ENCODE measurements around the gene RNASET2.
"Not testable (repeated sequence)": the region's sequence is repeated elsewhere in the genome, so short reads cannot be mapped to it uniquely, and the experiment has no call there.

Gene RNASET2

GRCh38 chr6:166927240-166927934 lies 29.0 kb downstream of the RNASET2 start:
- DNase-seq, result no peak

- DNase-seq, result no peak
Observed at GRCh38 chr6:166926748-166927147, 29.6 kb downstream of the RNASET2 start.

GRCh38 chr6:166925141-166925996 lies 31.0 kb downstream of the RNASET2 start:
- no peak for DNase-seq

GRCh38 chr6:166924531-166924930 lies 31.8 kb downstream of the RNASET2 start:
- DNase-seq, result no peak

- DNase-seq, result no peak
Observed at GRCh38 chr6:166922937-166923336, 33.4 kb downstream of the RNASET2 start.

DNA sequence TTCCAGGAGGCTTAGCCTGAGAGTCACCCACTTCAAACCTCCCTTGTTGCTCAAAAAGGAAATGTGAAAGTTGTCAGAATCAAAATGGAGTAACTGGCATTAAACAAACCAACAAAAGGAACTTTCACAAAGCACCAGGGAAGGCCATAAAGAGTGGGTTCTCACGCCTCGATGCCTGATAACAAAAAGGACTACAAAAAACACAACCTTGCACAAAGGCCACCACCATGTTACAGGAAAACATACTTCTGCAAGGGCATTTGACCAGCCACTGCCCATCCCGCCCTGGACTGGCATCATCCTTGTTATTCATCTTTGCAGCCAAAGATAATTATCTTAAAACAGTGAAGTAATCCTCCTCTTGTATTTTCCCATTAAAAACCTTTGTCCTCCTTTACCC lies 34.8 kb downstream of the RNASET2 start:
- DNase-seq, result no peak

GRCh38 chr6:166916824-166917223 lies 39.5 kb downstream of the RNASET2 start:
- no peak for DNase-seq

- DNase-seq, result not testable (repeated sequence)
Observed at GRCh38 chr6:166915484-166915883, 40.9 kb downstream of the RNASET2 start.

GRCh38 chr6:166914952-166915351 lies 41.4 kb downstream of the RNASET2 start:
- DNase-seq, result not testable (repeated sequence)

- no peak for DNase-seq
Observed at GRCh38 chr6:166911248-166911677, 45.1 kb downstream of the RNASET2 start.

DNA sequence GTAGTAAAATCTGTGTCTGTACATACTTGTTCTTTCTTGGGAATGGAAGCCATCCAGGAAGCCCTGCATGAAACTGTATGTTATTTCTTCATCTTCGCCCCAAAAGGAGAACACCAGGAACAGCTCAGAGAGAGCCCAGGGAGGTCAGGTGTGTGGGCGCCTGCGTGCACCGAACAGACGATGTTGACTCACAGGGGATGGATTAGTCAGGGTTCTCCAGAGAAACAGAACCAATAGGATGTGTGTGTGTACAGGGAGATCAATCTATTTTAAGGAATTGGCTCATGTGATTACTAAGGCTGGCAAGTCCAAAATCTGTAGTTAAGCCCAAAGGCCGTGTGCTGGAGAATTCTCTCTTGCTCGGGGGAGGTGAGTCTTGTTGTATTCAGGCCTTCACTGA lies 45.7 kb downstream of the RNASET2 start:
- DNase-seq, result no peak

GRCh38 chr6:166908811-166909210 lies 47.5 kb downstream of the RNASET2 start:
- no peak for DNase-seq

DNA sequence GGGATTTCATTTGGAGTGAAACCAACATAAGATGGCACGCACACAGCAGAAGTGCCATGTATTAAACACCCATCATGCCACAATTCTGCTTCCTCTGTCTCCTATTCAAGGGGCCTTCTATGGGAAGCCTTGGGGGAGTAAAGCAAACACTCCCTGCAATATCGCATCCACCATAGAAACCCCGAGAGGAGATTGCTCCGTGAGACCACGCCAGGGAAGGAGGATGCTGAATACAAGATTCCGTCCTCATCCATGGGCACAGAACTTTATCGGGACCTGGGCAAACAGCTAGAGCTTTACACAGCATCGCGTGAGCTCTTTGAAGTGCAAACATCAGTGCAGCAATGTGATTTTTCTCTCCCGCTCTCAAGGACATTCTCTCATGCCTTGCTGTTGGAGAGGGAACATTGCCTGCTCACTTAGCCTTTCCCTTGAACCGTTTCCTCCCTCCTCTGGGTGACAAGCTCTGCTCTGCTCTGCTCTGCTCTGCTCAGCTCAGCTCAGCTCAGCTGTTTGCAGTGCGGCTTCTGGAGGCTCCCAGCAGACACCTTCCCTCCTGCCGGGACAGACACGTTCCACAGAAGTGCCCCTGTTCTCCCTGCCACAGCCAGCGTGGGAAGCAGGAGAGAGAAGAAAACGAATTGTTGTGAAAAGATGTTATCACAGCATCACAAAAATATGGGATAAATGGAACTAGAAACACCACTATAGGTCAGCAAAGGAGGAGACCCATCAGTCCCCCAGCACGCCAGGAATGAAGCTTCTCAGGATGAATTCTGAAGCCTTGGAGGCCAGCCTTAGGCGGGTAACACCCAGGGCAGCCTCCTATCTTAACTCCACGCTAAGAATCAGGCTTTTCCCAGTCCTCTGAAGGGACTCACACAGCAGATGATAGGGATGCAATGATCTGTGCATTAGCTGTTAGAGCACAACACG lies 48.2 kb downstream of the RNASET2 start:
- no peak for DNase-seq

DNA sequence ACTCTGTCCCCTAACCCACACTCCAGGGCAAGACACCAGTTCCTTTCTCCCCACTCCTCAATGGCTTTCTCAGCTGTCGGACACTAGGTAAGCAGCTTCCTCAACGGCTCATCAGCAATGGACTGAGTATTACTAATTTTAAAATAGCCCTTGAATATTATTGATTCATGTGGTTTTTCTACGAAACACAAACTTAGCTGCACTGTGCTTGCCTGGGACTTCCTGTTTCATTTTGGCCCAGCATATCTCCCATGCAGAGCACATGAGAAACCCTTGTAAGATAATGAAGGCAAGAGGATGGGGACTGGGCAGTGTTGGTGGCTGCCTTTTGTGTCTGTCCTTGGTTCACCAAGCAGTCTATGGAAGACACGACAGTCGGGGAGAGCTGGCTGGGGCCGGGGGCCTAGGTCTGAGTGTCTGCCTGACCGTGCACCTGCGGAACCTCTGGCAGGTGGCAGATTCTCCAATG lies 48.9 kb downstream of the RNASET2 start:
- no peak for DNase-seq

DNA sequence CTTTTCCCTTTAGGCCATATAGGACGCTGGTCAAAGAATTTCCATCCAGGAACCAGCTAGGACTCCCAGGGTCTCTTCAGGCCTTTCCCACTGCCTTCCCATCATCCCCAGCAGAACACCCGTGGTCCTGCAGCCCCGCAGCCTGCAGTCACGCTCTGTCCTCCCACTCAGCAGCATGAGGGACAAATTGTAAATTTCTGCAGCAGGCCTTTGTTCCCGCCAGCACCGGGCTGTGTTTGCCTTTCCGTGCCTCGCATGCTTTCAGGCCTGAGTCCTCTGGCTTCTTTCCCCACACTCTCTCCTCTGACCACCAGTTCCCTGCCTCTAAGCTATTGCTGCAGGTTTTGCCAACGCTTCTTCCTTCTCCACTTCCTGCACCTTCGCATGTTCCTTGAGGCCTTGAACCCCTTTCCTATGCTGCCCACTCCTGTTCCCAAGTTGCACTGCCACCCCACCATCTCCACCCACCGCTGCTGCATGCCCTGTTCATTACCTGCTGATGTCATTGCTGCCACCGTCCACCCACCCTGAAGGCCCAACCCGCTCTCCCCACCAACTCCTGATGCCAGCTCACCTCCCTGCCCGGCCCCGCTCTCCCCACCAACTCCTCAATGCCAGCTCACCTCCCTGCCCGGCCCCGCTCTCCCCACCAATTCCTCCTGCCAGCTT lies 49.8 kb downstream of the RNASET2 start:
- DNase-seq, result no peak

- DNase-seq, result no peak
Observed at GRCh38 chr6:166905505-166906134, 50.7 kb downstream of the RNASET2 start.

DNA sequence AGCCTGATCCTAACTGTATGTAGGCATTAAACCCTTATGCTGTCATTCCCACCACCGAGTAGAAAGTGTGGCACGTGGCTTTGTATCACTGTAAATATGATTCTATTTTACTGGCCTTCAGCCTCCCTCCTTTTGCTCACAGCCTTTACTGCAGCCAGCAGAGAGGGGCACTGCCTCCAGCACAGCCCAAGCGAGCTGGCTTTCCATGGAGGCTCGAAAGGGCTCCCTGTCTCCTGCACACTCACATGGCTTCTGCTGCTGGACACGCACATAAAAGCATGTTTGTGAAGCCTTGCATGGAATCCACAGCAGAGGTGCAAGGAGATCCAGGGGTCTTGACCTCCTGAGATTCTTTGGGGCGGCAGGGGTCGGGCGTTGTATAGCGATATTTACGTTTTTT lies 51.3 kb downstream of the RNASET2 start:
- no peak for DNase-seq

- DNase-seq, result no peak
Observed at GRCh38 chr6:166904101-166904746, 52.1 kb downstream of the RNASET2 start.

GRCh38 chr6:166903500-166903899 lies 52.9 kb downstream of the RNASET2 start:
- no peak for DNase-seq

- no peak for DNase-seq
Observed at GRCh38 chr6:166903027-166903426, 53.3 kb downstream of the RNASET2 start.

DNA sequence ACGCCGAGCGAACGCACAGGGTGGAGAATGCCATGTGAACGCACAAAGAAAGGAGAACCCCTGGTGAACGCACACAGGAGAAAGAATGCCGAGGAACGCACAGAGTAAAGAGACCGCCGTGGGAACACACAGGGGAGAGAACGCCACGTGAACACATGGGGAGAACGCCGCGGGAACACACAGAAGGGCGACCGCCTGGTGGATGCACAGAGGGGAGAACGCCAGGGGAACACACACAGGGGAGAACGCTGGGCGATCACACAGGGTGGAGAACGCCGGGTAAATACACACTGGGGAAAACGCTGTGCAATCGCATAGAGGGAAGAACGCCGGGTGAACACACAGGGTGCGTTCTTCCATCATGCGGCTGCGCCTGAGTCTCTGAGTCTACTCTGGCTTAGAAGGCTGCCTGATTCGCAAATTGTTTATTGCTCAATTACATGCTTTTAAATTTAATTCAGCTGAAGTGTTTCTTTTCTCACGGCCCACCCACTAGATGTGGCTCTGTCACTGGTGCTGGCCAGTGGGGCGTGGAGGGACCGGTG lies 54.1 kb downstream of the RNASET2 start:
- DNase-seq, result no peak
